Panc1 (cell line): Measurements from ENCODE around the gene VPREB1. TPM values are rescaled to one million over a fixed set of nuclear protein-coding genes. Genes with fewer than 3 reads are reported as not detected.

ENCODE experiments used
- ATAC-seq: fragments of 200-7000 bp; cut with Tn5 transposase; 2 replicates; pipeline ENCODE4 v1.9.1; 2020; ENCODE audit warnings: mild to moderate bottlenecking, moderate library complexity
- BruUV-seq: library from RNA; stranded (reverse); fragments of 400-500 nt; replicated peaks from 2 replicates; lab custom pipeline; 2021; lab: Mats Ljungman, UMichigan
- CTCF ChIA-PET: fragments of 300-600 bp; sonication (Branson Sonifier 250); formaldehyde crosslinking; loops from one replicate; lab custom pipeline; 2022; ENCODE audit warnings: antibody characterized with exemption; lab: Charles Lee
- POLR2A ChIA-PET: fragments of 300-600 bp; sonication (Branson Sonifier 250); formaldehyde crosslinking; loops from one replicate; lab custom pipeline; 2022; ENCODE audit warnings: antibody characterized with exemption; lab: Charles Lee
- DNase-seq: peaks from one replicate; pipeline ENCODE4 v3.0.0-alpha.2; 2010; ENCODE audit warnings: low read depth, low spot score
- H3K27ac ChIP-seq: 2 replicates; pipeline ENCODE4 v1.5.1; 2011; ENCODE audit warnings: mild to moderate bottlenecking, low read length, inconsistent platforms
- H3K27me3 ChIP-seq: fragments of 200-500 bp; sonication (Bioruptor generic); 2 replicates; pipeline ENCODE4 v1.6.0; 2014; ENCODE audit warnings: low read length, inconsistent platforms; ENCODE audit not compliant: control insufficient read depth, insufficient read depth
- H3K36me3 ChIP-seq: fragments of 200-500 bp; sonication (Bioruptor generic); 2 replicates; pipeline ENCODE4 v1.5.1; 2014; ENCODE audit warnings: inconsistent platforms, mild to moderate bottlenecking, low read length, moderate library complexity; ENCODE audit not compliant: control insufficient read depth, insufficient read depth
- H3K4me1 ChIP-seq: 2 replicates; pipeline ENCODE4 v1.5.1; 2011; ENCODE audit warnings: inconsistent platforms, mild to moderate bottlenecking, low read length, moderate library complexity; ENCODE audit not compliant: control insufficient read depth, insufficient read depth
- H3K4me3 ChIP-seq, 2 experiments: 2 replicates each; pipeline ENCODE4 v1.5.1; 2011 to 2012; ENCODE audit warnings: low read depth in 2 of 2, low read length in 2 of 2, mild to moderate bottlenecking in 2 of 2, inconsistent platforms in 1 of 2, moderate library complexity in 1 of 2
- H3K9me3 ChIP-seq: fragments of 200-500 bp; sonication (Bioruptor generic); 2 replicates; pipeline ENCODE4 v1.5.1; 2014; ENCODE audit warnings: low read depth, mild to moderate bottlenecking, inconsistent platforms, low read length, moderate library complexity; ENCODE audit not compliant: control insufficient read depth, insufficient read depth
- POLR2AphosphoS5 ChIP-seq: IDR thresholded peaks from 2 replicates; pipeline ENCODE4 v1.6.1; 2012; ENCODE audit warnings: mild to moderate bottlenecking, low read depth, low read length, moderate library complexity
- SIN3A ChIP-seq: IDR thresholded peaks from 2 replicates; pipeline ENCODE4 v1.6.1; 2012; ENCODE audit warnings: low read depth, mild to moderate bottlenecking, low read length, moderate library complexity, borderline replicate concordance; ENCODE audit not compliant: insufficient read depth
- TCF7L2 ChIP-seq: IDR thresholded peaks from 2 replicates; pipeline ENCODE4 v1.6.1; 2011; ENCODE audit warnings: mild to moderate bottlenecking, low read depth, low read length, inconsistent platforms
- in situ Hi-C: cut with HindIII; loops from 2 replicates; pipeline ENCODE4 v1.10.0; 2016; ENCODE audit warnings: low sequenced_read_pairs, low pct_unique_long_range_greater_than_20kb
- intact Hi-C: fragments of 100-400 bp; cut with micrococcal nuclease; formaldehyde crosslinking; loops from one replicate; pipeline ENCODE4 v1.10.0; 2022; ENCODE audit not compliant: unreplicated experiment
- total RNA-seq: library from RNA; stranded (reverse); gene quantifications from one replicate; pipeline ENCODE4 v1.2.1, GENCODE V29; 2021; ENCODE audit not compliant: unreplicated experiment
- TF ChIP-seq, protein P1 (sequence below): fragments of 450-650 bp; IDR thresholded peaks from 2 replicates; pipeline ENCODE4 v1.5.1; 2017; ENCODE audit warnings: mild to moderate bottlenecking
- TF ChIP-seq, protein P2 (sequence below), 2 experiments: IDR thresholded peaks; 2 replicates each; pipeline ENCODE4 v1.6.1; 2011 to 2012; ENCODE audit warnings: low read depth in 2 of 2, control low read depth in 1 of 2, low read length in 1 of 2, mild to moderate bottlenecking in 1 of 2, moderate library complexity in 1 of 2; ENCODE audit not compliant: insufficient read depth in 1 of 2

The VPREB1 gene
- total RNA-seq, 1 experiment from 2014 or later = not detected

DNA sequence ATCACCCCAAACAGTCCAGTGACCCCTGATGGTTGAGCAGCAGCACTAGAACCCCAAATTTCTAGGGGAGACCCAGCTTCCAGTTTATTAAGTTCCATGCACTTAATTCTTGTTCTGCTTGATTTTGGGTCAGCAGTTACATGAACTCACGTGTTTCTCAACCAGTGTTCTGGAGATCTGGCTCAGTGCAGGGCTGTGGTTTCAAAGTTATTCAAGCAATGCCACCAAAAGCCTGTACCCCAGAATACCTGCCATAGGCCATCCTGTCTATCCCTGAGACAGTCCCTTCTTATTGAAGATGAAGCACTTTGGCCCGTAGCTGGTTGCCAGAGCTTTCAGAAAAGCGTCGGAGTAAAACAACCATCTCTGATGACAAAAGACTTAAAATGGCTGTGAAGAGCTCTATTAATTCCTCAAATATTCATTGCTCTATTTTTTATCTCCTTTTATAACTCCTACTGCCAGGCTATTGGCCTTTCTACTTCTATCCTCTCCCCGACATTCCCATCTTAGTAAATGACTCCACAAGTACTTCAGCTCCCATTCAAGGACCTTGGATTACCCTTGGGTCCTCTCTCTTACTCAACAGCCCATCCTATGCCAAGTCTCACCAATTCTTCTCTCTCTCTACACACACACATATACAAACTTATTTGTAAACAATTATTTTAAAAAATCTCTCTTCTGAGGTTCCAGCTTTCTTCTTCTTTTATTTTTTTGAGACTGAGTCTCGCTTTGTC, 18.0 kb upstream of the VPREB1 start:
- no peak for TF ChIP-seq POLR2AphosphoS5
- TF ChIP-seq, protein P1, sequence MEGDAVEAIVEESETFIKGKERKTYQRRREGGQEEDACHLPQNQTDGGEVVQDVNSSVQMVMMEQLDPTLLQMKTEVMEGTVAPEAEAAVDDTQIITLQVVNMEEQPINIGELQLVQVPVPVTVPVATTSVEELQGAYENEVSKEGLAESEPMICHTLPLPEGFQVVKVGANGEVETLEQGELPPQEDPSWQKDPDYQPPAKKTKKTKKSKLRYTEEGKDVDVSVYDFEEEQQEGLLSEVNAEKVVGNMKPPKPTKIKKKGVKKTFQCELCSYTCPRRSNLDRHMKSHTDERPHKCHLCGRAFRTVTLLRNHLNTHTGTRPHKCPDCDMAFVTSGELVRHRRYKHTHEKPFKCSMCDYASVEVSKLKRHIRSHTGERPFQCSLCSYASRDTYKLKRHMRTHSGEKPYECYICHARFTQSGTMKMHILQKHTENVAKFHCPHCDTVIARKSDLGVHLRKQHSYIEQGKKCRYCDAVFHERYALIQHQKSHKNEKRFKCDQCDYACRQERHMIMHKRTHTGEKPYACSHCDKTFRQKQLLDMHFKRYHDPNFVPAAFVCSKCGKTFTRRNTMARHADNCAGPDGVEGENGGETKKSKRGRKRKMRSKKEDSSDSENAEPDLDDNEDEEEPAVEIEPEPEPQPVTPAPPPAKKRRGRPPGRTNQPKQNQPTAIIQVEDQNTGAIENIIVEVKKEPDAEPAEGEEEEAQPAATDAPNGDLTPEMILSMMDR = no peak
- no peak for TF ChIP-seq SIN3A
- TF ChIP-seq TCF7L2 = no peak
- TF ChIP-seq, protein P2, sequence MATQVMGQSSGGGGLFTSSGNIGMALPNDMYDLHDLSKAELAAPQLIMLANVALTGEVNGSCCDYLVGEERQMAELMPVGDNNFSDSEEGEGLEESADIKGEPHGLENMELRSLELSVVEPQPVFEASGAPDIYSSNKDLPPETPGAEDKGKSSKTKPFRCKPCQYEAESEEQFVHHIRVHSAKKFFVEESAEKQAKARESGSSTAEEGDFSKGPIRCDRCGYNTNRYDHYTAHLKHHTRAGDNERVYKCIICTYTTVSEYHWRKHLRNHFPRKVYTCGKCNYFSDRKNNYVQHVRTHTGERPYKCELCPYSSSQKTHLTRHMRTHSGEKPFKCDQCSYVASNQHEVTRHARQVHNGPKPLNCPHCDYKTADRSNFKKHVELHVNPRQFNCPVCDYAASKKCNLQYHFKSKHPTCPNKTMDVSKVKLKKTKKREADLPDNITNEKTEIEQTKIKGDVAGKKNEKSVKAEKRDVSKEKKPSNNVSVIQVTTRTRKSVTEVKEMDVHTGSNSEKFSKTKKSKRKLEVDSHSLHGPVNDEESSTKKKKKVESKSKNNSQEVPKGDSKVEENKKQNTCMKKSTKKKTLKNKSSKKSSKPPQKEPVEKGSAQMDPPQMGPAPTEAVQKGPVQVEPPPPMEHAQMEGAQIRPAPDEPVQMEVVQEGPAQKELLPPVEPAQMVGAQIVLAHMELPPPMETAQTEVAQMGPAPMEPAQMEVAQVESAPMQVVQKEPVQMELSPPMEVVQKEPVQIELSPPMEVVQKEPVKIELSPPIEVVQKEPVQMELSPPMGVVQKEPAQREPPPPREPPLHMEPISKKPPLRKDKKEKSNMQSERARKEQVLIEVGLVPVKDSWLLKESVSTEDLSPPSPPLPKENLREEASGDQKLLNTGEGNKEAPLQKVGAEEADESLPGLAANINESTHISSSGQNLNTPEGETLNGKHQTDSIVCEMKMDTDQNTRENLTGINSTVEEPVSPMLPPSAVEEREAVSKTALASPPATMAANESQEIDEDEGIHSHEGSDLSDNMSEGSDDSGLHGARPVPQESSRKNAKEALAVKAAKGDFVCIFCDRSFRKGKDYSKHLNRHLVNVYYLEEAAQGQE (IDR thresholded peaks at IDR 0.05; ENCODE audit: insufficient read depth in 1 of 2, low read depth in 2 of 2, low read length in 1 of 2) = no peak
- ATAC-seq = no peak
- Histone ChIP-seq H3K27ac (no peak overlapping the region), H3K9me3 (no peaks in the 10 kb centered on the region), H3K4me1 (no peaks in the 10 kb centered on the region), H3K4me3 (no peak overlapping the region), H3K27me3 (no peaks in the 10 kb centered on the region), H3K36me3 (no peaks in the 10 kb centered on the region)
- in situ Hi-C loops = no loop called here
- no TSS peak for BruUV-seq
- DNase-seq = no peak
- ChIA-PET POLR2A (no interaction called here), CTCF (no interaction called here)
- intact Hi-C loops = no loop called here

DNA sequence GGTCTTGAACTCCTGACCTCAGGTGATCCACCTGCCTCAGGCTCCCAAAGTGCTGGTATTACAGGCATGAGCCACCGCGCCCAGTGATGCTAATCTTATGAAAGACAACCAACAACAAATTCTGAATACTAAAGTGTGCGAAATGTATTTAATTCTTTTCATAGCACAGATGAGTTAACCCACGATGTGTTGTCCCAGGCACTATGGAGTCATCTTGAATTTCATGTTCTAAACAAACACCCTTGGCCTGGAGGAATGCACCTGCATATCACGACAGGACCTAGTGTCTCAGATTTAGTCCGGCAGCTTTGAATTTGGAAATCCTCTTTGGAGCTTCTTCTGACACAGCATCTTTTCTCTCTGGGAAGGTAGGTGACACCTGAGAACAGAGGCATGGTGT, 16.2 kb upstream of the VPREB1 start:
- no peak overlapping the region for H3K27ac ChIP-seq
- H3K36me3 ChIP-seq = no peaks in the 10 kb centered on the region
- TF ChIP-seq, protein P2 (IDR thresholded peaks at IDR 0.05; ENCODE audit: insufficient read depth in 1 of 2, low read depth in 2 of 2, low read length in 1 of 2) = no peak
- TF ChIP-seq, protein P1 = no peak
- TF ChIP-seq SIN3A = no peak
- TF ChIP-seq TCF7L2 = no peak
- TF ChIP-seq POLR2AphosphoS5 = no peak
- POLR2A ChIA-PET = no interaction called here
- CTCF ChIA-PET = no interaction called here
- intact Hi-C loops (no loop called here), in situ Hi-C loops (no loop called here)
- BruUV-seq = no TSS peak
- no peaks in the 10 kb centered on the region for H3K4me1 ChIP-seq
- H3K27me3 ChIP-seq = no peaks in the 10 kb centered on the region
- DNase-seq = no peak
- ATAC-seq = no peak
- no peaks in the 10 kb centered on the region for H3K9me3 ChIP-seq
- no peak overlapping the region for H3K4me3 ChIP-seq
